Liver (tissue), 3 donors: ENCODE measurements around the gene U2AF2.

Source experiments
- CTCF ChIP-seq: fragments of 150-350 bp; IDR thresholded peaks from 2 replicates; pipeline ENCODE4 v1.5.1; 2017; ENCODE audit warnings: improper control_type of control experiment, low read depth, low read length; ENCODE audit not compliant: missing input control
- TAF1 ChIP-seq: conservative IDR thresholded peaks from 2 replicates; pipeline ENCODE4 v1.6.1; 2016; ENCODE audit warnings: antibody characterized with exemption, mild to moderate bottlenecking
- donor health status: healthy.
- donor health status: healthy.

- no peak for TF ChIP-seq CTCF
- TF ChIP-seq TAF1: no peak
Observed at GRCh38 chr19:55678121-55678671, 23.4 kb downstream of the U2AF2 start.
